OCI-LY7 (cell line): ENCODE measurements around the gene FBXW7.

Source experiments
- CTCF ChIP-seq: fragments of 200-600 bp; sonication (generic); conservative IDR thresholded peaks from 2 replicates; pipeline ENCODE4 v1.5.1; 2014; ENCODE audit warnings: mild to moderate bottlenecking, antibody characterized with exemption, low read length, moderate library complexity, mixed read lengths
- EZH2phosphoT487 ChIP-seq: fragments of 200-600 bp; sonication (generic); IDR thresholded peaks from 2 replicates; pipeline ENCODE4 v1.6.1; 2018; ENCODE audit warnings: low read depth, borderline replicate concordance, mild to moderate bottlenecking, mixed run types, antibody characterized with exemption, low read length, moderate library complexity, mixed read lengths

GRCh38 chr4:152531479-152531878, 4.4 kb downstream of the FBXW7 start:
- no peak for TF ChIP-seq CTCF
- no peak for TF ChIP-seq EZH2phosphoT487
